Mesothelial cell of epicardium (in vitro differentiated cells): ENCODE results near the gene RBM7. TPM values are rescaled to one million over a fixed set of nuclear protein-coding genes. Genes with fewer than 3 reads are reported as not detected.

Source experiments
- DNase-seq, 2 experiments: peaks; one replicate each; pipeline ENCODE4 v3.0.0; 2021; ENCODE audit warnings: low spot score in 2 of 2; ENCODE audit not compliant: unreplicated experiment in 2 of 2
- H3K27ac Mint-ChIP-seq: 2 replicates; pipeline ENCODE4 v1.8.0; 2021; ENCODE audit warnings: mixed read lengths
- H3K27me3 Mint-ChIP-seq: 2 replicates; pipeline ENCODE4 v1.8.0; 2021; ENCODE audit warnings: low read depth, mixed read lengths
- H3K36me3 Mint-ChIP-seq: 2 replicates; pipeline ENCODE4 v1.8.0; 2021; ENCODE audit warnings: mixed read lengths
- H3K4me1 Mint-ChIP-seq: 2 replicates; pipeline ENCODE4 v1.8.0; 2021; ENCODE audit warnings: mixed read lengths
- H3K4me3 Mint-ChIP-seq: 2 replicates; pipeline ENCODE4 v1.8.0; 2021; ENCODE audit warnings: mild to moderate bottlenecking, moderate library complexity, mixed read lengths
- H3K9me3 Mint-ChIP-seq: 2 replicates; pipeline ENCODE4 v1.8.0; 2021; ENCODE audit warnings: mixed read lengths
- total RNA-seq: library from RNA; stranded (reverse); gene quantifications from 3 replicates; pipeline ENCODE4 v1.2.1, GENCODE V29; 2021
- TF ChIP-seq, protein P1 (sequence below): fragments of 200-600 bp; sonication (generic); IDR thresholded peaks from one replicate; pipeline ENCODE4 v1.5.0; 2021; ENCODE audit warnings: antibody characterized with exemption; ENCODE audit not compliant: unreplicated experiment

The RBM7 gene
- total RNA-seq, 1 donor from 2014 or later: 30.4 TPM

DNA sequence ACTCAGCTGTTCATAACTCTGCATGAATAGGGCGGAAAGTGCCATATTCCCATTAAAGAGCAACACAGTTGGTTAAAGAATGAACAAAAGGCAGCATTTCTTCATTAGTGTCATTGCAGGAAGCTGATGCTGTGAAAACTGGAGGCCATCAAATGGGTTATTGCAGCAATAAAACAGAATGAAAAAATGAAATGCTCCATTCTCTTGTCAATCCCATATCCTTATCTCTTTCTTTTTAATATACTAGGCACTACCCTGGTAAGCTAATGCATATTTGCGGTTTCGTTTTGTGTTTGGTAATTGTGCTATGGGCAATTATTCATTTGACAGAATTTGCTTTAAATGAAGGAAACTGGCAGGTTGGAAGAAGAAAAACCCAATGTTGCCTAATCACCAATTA lies 25.4 kb upstream of the RBM7 start:
- TF ChIP-seq, protein P1, sequence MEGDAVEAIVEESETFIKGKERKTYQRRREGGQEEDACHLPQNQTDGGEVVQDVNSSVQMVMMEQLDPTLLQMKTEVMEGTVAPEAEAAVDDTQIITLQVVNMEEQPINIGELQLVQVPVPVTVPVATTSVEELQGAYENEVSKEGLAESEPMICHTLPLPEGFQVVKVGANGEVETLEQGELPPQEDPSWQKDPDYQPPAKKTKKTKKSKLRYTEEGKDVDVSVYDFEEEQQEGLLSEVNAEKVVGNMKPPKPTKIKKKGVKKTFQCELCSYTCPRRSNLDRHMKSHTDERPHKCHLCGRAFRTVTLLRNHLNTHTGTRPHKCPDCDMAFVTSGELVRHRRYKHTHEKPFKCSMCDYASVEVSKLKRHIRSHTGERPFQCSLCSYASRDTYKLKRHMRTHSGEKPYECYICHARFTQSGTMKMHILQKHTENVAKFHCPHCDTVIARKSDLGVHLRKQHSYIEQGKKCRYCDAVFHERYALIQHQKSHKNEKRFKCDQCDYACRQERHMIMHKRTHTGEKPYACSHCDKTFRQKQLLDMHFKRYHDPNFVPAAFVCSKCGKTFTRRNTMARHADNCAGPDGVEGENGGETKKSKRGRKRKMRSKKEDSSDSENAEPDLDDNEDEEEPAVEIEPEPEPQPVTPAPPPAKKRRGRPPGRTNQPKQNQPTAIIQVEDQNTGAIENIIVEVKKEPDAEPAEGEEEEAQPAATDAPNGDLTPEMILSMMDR: no peak
- Mint-ChIP-seq H3K4me3 (no peak overlapping the region), H3K4me1 (no peaks in the 10 kb centered on the region), H3K36me3 (no peaks in the 10 kb centered on the region), H3K27ac (no peak overlapping the region), H3K9me3 (no peaks in the 10 kb centered on the region), H3K27me3 (peaks cover 2% of the 10 kb centered on the region)
- no peak for DNase-seq

DNA sequence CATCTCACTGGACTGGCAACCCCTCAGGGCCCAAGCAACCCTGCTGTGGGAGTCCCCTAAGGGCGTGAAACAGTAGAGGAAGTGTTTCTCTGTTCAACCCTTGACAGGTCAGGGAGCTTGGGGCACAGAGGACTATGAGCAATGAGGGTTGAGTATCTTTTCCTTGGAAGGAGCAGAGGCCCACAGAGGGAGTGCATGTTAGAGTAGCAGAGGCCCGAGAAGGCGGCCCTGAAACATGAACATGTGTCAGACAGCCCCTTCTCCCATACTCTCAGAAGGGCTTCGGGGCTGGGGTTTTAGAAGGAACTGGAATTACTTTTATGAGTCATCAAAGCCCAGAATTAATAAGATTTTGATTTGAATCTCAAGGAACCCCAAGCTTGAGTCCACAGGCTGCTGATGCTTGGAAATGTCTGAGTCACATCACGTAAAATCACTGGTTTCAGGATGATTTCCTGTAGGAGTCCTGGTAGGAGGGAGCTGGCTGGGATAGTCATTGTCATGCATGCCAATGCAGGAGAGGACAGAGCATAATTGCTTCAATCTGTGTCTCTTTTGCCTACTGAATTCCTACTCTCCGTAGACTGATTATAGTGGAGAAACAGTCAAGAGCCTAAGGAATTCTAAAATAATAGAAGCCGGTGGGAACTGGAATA lies 22.7 kb upstream of the RBM7 start:
- H3K36me3 Mint-ChIP-seq: peaks cover under 1% of the 10 kb centered on the region
- no peak for DNase-seq
- H3K9me3 Mint-ChIP-seq: peaks cover 4% of the 10 kb centered on the region
- no peak overlapping the region for H3K4me3 Mint-ChIP-seq
- H3K27ac Mint-ChIP-seq: no peak overlapping the region
- H3K27me3 Mint-ChIP-seq: peaks cover 2% of the 10 kb centered on the region
- TF ChIP-seq, protein P1: no peak
- H3K4me1 Mint-ChIP-seq: peaks cover 5% of the 10 kb centered on the region

DNA sequence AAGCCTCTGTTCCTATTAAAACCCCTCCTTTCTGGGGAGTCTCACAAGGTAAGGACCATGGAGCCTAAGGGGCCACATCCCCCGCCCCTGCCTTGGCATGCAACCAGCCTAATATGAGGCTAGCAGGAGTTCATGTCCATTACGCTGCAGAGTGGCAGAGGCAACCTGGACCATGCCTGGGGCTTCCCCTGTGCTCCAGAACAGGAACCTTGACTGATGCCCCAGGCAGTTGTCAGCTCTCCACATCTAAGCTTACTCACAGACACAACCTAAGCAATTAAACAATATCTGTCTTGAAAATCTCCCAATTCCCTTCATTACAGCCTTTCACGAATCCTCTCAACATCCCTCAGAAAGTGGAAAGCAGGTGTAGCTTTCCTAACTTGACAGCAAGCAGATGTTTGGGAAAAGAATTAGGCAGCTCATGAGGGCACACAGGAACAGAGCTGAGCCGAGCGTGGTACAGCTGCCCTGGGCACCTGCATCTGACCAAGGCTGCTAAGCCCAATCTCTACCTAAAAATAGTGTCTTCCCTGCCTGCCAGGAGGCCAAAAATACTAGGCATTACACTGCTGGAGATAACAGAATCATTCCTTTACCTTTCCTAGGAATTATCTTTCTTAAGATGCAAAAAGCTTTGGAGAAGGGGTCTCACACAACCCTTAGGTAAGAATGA lies 20.9 kb upstream of the RBM7 start:
- H3K4me1 Mint-ChIP-seq: peaks cover 5% of the 10 kb centered on the region
- no peak overlapping the region for H3K27ac Mint-ChIP-seq
- peaks cover 13% of the 10 kb centered on the region for H3K9me3 Mint-ChIP-seq
- TF ChIP-seq, protein P1: no peak
- DNase-seq: no peak
- H3K4me3 Mint-ChIP-seq: no peak overlapping the region
- peaks cover 2% of the 10 kb centered on the region for H3K27me3 Mint-ChIP-seq
- H3K36me3 Mint-ChIP-seq: peaks cover 7% of the 10 kb centered on the region

DNA sequence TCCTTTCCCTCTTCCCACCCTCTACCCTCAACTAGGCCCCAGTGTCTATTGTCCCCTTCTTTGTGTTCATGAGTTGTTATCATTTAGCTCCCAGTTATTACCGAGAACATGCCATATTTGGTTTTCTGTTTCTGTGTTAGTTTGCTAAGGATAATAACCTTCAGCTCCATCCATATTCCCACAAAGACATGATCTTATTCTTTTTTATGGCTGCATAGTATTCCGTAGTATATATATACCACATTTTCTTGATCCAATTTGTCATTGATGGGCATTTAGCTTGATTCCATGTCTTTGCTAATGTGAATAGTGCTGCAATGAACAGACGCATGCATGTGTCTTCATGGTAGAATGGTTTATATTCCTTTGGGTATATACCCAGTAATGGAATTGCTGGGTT lies 18.0 kb upstream of the RBM7 start:
- peaks cover 13% of the 10 kb centered on the region for H3K9me3 Mint-ChIP-seq
- peaks cover 5% of the 10 kb centered on the region for H3K4me1 Mint-ChIP-seq
- DNase-seq: no peak
- TF ChIP-seq, protein P1: no peak
- peaks cover 7% of the 10 kb centered on the region for H3K36me3 Mint-ChIP-seq
- H3K4me3 Mint-ChIP-seq: no peak overlapping the region
- H3K27me3 Mint-ChIP-seq: peaks cover 2% of the 10 kb centered on the region
- H3K27ac Mint-ChIP-seq: no peak overlapping the region

DNA sequence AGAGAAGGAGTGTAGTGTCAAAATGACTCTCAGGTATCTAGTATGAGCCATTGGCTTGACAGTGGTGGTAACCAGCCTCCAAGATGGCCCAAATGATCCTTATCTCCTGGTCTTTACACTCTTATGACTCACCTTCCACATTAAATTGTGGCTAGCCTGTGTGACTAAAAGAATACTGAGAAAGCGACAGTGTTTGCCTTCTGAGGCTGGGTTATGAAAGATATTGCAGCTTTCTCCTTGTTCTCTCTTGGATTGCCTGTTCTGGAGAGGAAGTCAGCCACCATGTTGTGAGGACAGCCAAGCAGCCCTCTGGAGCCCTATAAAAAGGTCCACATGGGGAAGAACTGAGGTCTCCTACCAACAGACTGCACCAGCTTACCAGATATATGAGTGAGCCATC lies 16.0 kb upstream of the RBM7 start:
- H3K9me3 Mint-ChIP-seq: peaks cover 13% of the 10 kb centered on the region
- H3K4me1 Mint-ChIP-seq: peaks cover 5% of the 10 kb centered on the region
- no peak overlapping the region for H3K4me3 Mint-ChIP-seq
- no peak overlapping the region for H3K27ac Mint-ChIP-seq
- no peak for DNase-seq
- peaks cover 7% of the 10 kb centered on the region for H3K36me3 Mint-ChIP-seq
- TF ChIP-seq, protein P1: no peak
- H3K27me3 Mint-ChIP-seq: no peaks in the 10 kb centered on the region
